Measurements from ENCODE around the gene LDB2.

The LDB2 gene

DNA sequence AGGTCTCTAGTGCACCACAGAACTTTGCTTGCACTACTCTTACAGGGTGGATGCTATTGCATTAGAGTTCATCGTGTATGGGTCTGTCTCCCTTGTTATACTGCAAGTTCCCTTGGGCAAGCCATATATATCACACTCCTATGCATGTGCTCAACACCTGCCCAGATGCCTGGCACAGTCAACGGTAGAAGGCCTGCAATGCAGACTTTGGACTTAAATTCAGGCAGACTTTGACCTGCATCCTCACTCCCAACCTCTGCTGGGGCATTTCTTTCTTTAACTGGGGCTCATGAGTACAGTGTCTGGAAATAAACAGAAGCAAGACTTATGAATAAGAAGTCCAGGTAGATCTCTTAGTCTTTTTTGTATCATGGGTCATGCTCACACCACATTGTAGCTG, 148.2 kb downstream of the LDB2 start:
- no peaks in the 10 kb centered on the region for H3K36me3 ChIP-seq (ENCODE audit: insufficient read depth, low read length)
- H3K4me1 ChIP-seq (ENCODE audit: insufficient read depth, low read length, poor library complexity, severe bottlenecking) = no peaks in the 10 kb centered on the region
- H3K79me2 ChIP-seq (ENCODE audit: insufficient read depth, low read length) = no peaks in the 10 kb centered on the region

DNA sequence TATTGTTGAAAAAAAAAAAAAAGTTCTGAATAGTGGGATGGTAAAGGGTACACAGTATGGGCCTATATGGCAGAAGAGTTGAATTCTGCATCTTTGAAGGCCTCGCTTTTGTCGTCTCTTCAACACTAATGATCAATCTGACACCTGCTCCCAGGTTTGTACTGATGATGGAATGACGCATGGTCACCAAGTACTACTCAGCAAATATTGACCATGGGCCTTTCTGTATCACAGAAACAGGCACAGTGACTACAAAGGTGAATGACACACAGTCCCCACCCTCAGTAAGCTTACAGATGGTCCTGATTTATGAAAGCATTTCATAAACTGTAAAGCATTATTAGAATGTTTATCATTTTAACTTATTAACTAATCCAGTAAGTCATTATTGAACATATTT, 152.6 kb downstream of the LDB2 start:
- Histone ChIP-seq H3K4me1 (ENCODE audit: insufficient read depth, low read length, poor library complexity, severe bottlenecking) (no peaks in the 10 kb centered on the region), H3K79me2 (ENCODE audit: insufficient read depth, low read length) (no peaks in the 10 kb centered on the region), H3K36me3 (ENCODE audit: insufficient read depth, low read length) (no peaks in the 10 kb centered on the region), H3K27me3 (ENCODE audit: insufficient read depth, low read length, poor library complexity, severe bottlenecking) (no peaks in the 10 kb centered on the region), H4K20me1 (ENCODE audit: insufficient read depth, low read length, poor library complexity, severe bottlenecking) (no peaks in the 10 kb centered on the region), H3K4me3 (ENCODE audit: low read length, poor library complexity, severe bottlenecking) (no peak overlapping the region), H2AFZ (ENCODE audit: low read length) (no peak overlapping the region), H3K9me2 (replicated peaks; ENCODE audit: low read depth, low read length) (no peaks in the 10 kb centered on the region), H3K9me3 (ENCODE audit: insufficient read depth, low read depth, low read length) (no peaks in the 10 kb centered on the region), H3K4me2 (ENCODE audit: low read depth, low read length, poor library complexity, severe bottlenecking) (no peak overlapping the region), H3K9ac (ENCODE audit: low read depth, low read length, poor library complexity, severe bottlenecking) (no peak overlapping the region), H3F3A (ENCODE audit: low read depth) (no peaks in the 10 kb centered on the region)
- TF ChIP-seq, protein P1, sequence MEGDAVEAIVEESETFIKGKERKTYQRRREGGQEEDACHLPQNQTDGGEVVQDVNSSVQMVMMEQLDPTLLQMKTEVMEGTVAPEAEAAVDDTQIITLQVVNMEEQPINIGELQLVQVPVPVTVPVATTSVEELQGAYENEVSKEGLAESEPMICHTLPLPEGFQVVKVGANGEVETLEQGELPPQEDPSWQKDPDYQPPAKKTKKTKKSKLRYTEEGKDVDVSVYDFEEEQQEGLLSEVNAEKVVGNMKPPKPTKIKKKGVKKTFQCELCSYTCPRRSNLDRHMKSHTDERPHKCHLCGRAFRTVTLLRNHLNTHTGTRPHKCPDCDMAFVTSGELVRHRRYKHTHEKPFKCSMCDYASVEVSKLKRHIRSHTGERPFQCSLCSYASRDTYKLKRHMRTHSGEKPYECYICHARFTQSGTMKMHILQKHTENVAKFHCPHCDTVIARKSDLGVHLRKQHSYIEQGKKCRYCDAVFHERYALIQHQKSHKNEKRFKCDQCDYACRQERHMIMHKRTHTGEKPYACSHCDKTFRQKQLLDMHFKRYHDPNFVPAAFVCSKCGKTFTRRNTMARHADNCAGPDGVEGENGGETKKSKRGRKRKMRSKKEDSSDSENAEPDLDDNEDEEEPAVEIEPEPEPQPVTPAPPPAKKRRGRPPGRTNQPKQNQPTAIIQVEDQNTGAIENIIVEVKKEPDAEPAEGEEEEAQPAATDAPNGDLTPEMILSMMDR (conservative IDR thresholded peaks at IDR 0.05; ENCODE audit: low read length) = no peak
- TF ChIP-seq EZH2phosphoT487 (IDR thresholded peaks at IDR 0.05; ENCODE audit: borderline replicate concordance) = no peak

More for the DNA sequence above, 148.2 kb downstream of the LDB2 start:
- no peaks in the 10 kb centered on the region for H3K9me3 ChIP-seq (ENCODE audit: insufficient read depth, low read depth, low read length)
- no peaks in the 10 kb centered on the region for H3F3A ChIP-seq (ENCODE audit: low read depth)
- H3K9ac ChIP-seq (ENCODE audit: low read depth, low read length, poor library complexity, severe bottlenecking) = no peak overlapping the region
- H3K4me2 ChIP-seq (ENCODE audit: low read depth, low read length, poor library complexity, severe bottlenecking) = no peak overlapping the region
- H3K27me3 ChIP-seq (ENCODE audit: insufficient read depth, low read length, poor library complexity, severe bottlenecking) = no peaks in the 10 kb centered on the region
- H4K20me1 ChIP-seq (ENCODE audit: insufficient read depth, low read length, poor library complexity, severe bottlenecking) = no peaks in the 10 kb centered on the region
- no peaks in the 10 kb centered on the region for H3K9me2 ChIP-seq (replicated peaks; ENCODE audit: low read depth, low read length)
- no peak overlapping the region for H2AFZ ChIP-seq (ENCODE audit: low read length)
- TF ChIP-seq, protein P1 (conservative IDR thresholded peaks at IDR 0.05; ENCODE audit: low read length) = no peak
- no peak overlapping the region for H3K4me3 ChIP-seq (ENCODE audit: low read length, poor library complexity, severe bottlenecking)

DNA sequence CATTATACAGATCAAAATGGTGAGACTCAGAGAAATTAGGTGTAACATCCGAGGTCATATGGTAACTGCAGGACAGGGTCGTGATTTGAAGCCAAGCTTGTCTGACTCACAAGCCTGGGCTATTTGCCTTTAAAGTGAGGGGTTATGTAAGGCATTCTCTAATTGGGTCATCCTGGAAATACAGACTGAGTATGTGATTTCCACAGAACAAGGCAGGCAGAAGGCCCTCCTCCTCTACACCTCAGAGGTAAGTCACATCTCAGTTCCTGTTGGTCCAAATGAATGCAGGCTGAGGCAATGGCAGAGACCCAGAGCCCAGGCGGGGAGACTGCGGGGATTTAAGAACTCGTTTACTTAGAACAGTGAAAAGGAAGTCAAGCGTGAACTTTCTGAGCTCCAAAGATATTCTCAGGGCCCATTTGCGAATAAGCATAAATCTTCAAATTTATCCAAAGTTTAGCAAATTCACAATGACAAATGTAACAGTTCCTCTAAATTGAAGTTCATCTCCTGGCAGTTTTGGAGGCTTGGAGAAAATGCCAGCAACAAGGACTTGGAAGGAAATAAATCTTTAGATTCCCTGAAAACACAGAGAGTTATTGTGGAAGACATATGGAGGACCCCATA, 153.3 kb downstream of the LDB2 start:
- Histone ChIP-seq H3K4me3 (ENCODE audit: low read length, poor library complexity, severe bottlenecking) (no peak overlapping the region), H3K27me3 (ENCODE audit: insufficient read depth, low read length, poor library complexity, severe bottlenecking) (no peaks in the 10 kb centered on the region), H3K9ac (ENCODE audit: low read depth, low read length, poor library complexity, severe bottlenecking) (no peak overlapping the region), H3K79me2 (ENCODE audit: insufficient read depth, low read length) (no peaks in the 10 kb centered on the region), H4K20me1 (ENCODE audit: insufficient read depth, low read length, poor library complexity, severe bottlenecking) (no peaks in the 10 kb centered on the region), H3K9me3 (ENCODE audit: insufficient read depth, low read depth, low read length) (no peaks in the 10 kb centered on the region), H3K4me2 (ENCODE audit: low read depth, low read length, poor library complexity, severe bottlenecking) (no peak overlapping the region), H3K36me3 (ENCODE audit: insufficient read depth, low read length) (no peaks in the 10 kb centered on the region), H2AFZ (ENCODE audit: low read length) (no peak overlapping the region), H3K4me1 (ENCODE audit: insufficient read depth, low read length, poor library complexity, severe bottlenecking) (no peaks in the 10 kb centered on the region), H3F3A (ENCODE audit: low read depth) (no peaks in the 10 kb centered on the region), H3K9me2 (replicated peaks; ENCODE audit: low read depth, low read length) (no peaks in the 10 kb centered on the region)
- TF ChIP-seq, protein P1 (conservative IDR thresholded peaks at IDR 0.05; ENCODE audit: low read length) = no peak
- TF ChIP-seq EZH2phosphoT487 (IDR thresholded peaks at IDR 0.05; ENCODE audit: borderline replicate concordance) = no peak

All from Loucy (cell line).